ENCODE results near the gene ENPP7. TPM values are rescaled to one million over a fixed set of nuclear protein-coding genes. Genes with fewer than 3 reads are reported as not detected.
A peak's percentile ranks its signal among the peaks of the same experiment; 100 is the strongest.

The ENPP7 gene
- total RNA-seq, 4 donors from 2014 or later: not detected

GRCh38 chr17:79702550-79703236, 28.1 kb upstream of the ENPP7 start:
- TF ChIP-seq CTCF (IDR thresholded peaks at IDR 0.05): no peak
- DNase-seq (ENCODE audit: low spot score): no peak
- no peak for ATAC-seq (ENCODE audit: low FRiP score)

- TF ChIP-seq CTCF (IDR thresholded peaks at IDR 0.05): no peak
- DNase-seq (ENCODE audit: low spot score) (no peak), ATAC-seq (ENCODE audit: low FRiP score) (no peak)
Observed at GRCh38 chr17:79704691-79705090, 26.1 kb upstream of the ENPP7 start.

GRCh38 chr17:79705674-79706073, 25.1 kb upstream of the ENPP7 start:
- ATAC-seq (ENCODE audit: low FRiP score): no peak
- DNase-seq (ENCODE audit: low spot score): no peak
- TF ChIP-seq CTCF (IDR thresholded peaks at IDR 0.05): no peak

- ATAC-seq (ENCODE audit: low FRiP score): peak; percentile 69
- no peak for TF ChIP-seq CTCF (IDR thresholded peaks at IDR 0.05)
- DNase-seq (ENCODE audit: low spot score): no peak
Observed at GRCh38 chr17:79706931-79707850, 23.6 kb upstream of the ENPP7 start.

- TF ChIP-seq CTCF (IDR thresholded peaks at IDR 0.05): peak in 1 of 3 donors; percentile 51
- DNase-seq (ENCODE audit: low spot score) (peak; percentile 35), ATAC-seq (ENCODE audit: low FRiP score) (peak; percentile 39)
Observed at GRCh38 chr17:79707931-79708891, 22.5 kb upstream of the ENPP7 start.

GRCh38 chr17:79711715-79712305, 18.9 kb upstream of the ENPP7 start:
- TF ChIP-seq CTCF (IDR thresholded peaks at IDR 0.05): no peak
- no peak for ATAC-seq (ENCODE audit: low FRiP score)
- DNase-seq (ENCODE audit: low spot score): no peak

Measured in omental fat pad (tissue), 4 donors.